ENCODE data around the gene TMPRSS6. TPM values are rescaled to one million over a fixed set of nuclear protein-coding genes. Genes with fewer than 3 reads are reported as not detected.

Gene TMPRSS6
- total and polyA plus RNA-seq, 2 donors, result 0.57 to 1.8 TPM

Other genes with a start within 250 kb of the TMPRSS6 start
- 17.6 TPM for gene NCF4, start 248.7 kb downstream of the TMPRSS6 start, total RNA-seq
- 24.0 TPM for gene NCF4, start 248.7 kb downstream of the TMPRSS6 start, polyA plus RNA-seq
- gene CSF2RB, start 196.1 kb downstream of the TMPRSS6 start, total RNA-seq, result 8.5 TPM
- 14.6 TPM for gene CSF2RB, start 196.1 kb downstream of the TMPRSS6 start, polyA plus RNA-seq
- 13.8 TPM for gene TST, start 90.3 kb downstream of the TMPRSS6 start, total RNA-seq
- gene TST, start 90.3 kb downstream of the TMPRSS6 start, polyA plus RNA-seq, result 17.1 TPM
- gene MPST, start 90.0 kb downstream of the TMPRSS6 start, total RNA-seq, result 18.2 TPM
- gene MPST, start 90.0 kb downstream of the TMPRSS6 start, polyA plus RNA-seq, result 32.1 TPM
- gene KCTD17, start 58.0 kb downstream of the TMPRSS6 start, total RNA-seq, result 10.5 TPM
- 25.2 TPM for gene KCTD17, start 58.0 kb downstream of the TMPRSS6 start, polyA plus RNA-seq
- 4.2 TPM for gene IL2RB, start 40.2 kb upstream of the TMPRSS6 start, total RNA-seq
- 7.0 TPM for gene IL2RB, start 40.2 kb upstream of the TMPRSS6 start, polyA plus RNA-seq
- 3.6 TPM for gene C1QTNF6, start 78.5 kb upstream of the TMPRSS6 start, total RNA-seq
- 23.2 TPM for gene C1QTNF6, start 78.5 kb upstream of the TMPRSS6 start, polyA plus RNA-seq
- 25.6 TPM for gene SSTR3, start 102.8 kb upstream of the TMPRSS6 start, total RNA-seq
- gene SSTR3, start 102.8 kb upstream of the TMPRSS6 start, polyA plus RNA-seq, result 3.9 TPM
- gene RAC2, start 134.6 kb upstream of the TMPRSS6 start, total RNA-seq, result 149 TPM
- 206 TPM for gene RAC2, start 134.6 kb upstream of the TMPRSS6 start, polyA plus RNA-seq
- gene CYTH4, start 172.8 kb upstream of the TMPRSS6 start, total RNA-seq, result 24.7 TPM
- 54.6 TPM for gene CYTH4, start 172.8 kb upstream of the TMPRSS6 start, polyA plus RNA-seq